B cell (primary cell): Measurements from ENCODE around the gene WDR19. TPM values are rescaled to one million over a fixed set of nuclear protein-coding genes. Genes with fewer than 3 reads are reported as not detected.

Source experiments
- ATAC-seq: fragments of 200-7000 bp; cut with Tn5 transposase; one replicate; pipeline ENCODE4 v1.10.0; 2021; ENCODE audit warnings: low read depth, mild to moderate bottlenecking, moderate number of reproducible peaks, moderate library complexity
- CTCF ChIA-PET: fragments of 350-600 bp; sonication (Branson Sonifier 250); formaldehyde crosslinking; loops from one replicate; lab custom pipeline; 2021; ENCODE audit warnings: antibody characterized with exemption, inconsistent platforms; lab: Charles Lee
- POLR2A ChIA-PET: fragments of 350-600 bp; sonication (Branson Sonifier 250); formaldehyde crosslinking; loops from one replicate; lab custom pipeline; 2021; ENCODE audit warnings: antibody characterized with exemption; lab: Charles Lee
- DNase-seq: peaks from one replicate; pipeline ENCODE4 v3.0.0; 2013
- H2AFZ ChIP-seq: 2 replicates; pipeline ENCODE4 v1.6.1; 2012; ENCODE audit warnings: mild to moderate bottlenecking, low read depth, low read length; ENCODE audit not compliant: insufficient read depth, poor library complexity, severe bottlenecking
- H3K27ac ChIP-seq, 2 donors: 1 replicate in 1 of 2; 2 replicates in 1 of 2; pipeline ENCODE4 v1.5.1; 2012 to 2013; ENCODE audit warnings: low read length in 2 of 2, mild to moderate bottlenecking in 2 of 2, moderate library complexity in 1 of 2
- H3K27me3 ChIP-seq, 4 experiments: fragments of 200-600 bp in 1 of 4; sonication (generic) in 1 of 4; replicated peaks in 1 of 4; 1 replicate in 2 of 4; 2 replicates in 2 of 4; pipeline versions ENCODE4 v1.6.1 to v1.7.0; 2013 to 2016; ENCODE audit warnings: low read length in 3 of 4, mild to moderate bottlenecking in 2 of 4, mixed read lengths in 1 of 4, moderate library complexity in 1 of 4; ENCODE audit not compliant: insufficient read depth in 4 of 4, control insufficient read depth in 3 of 4; ENCODE audit errors: control extremely low read depth in 1 of 4
- H3K36me3 ChIP-seq, 2 experiments: replicated peaks in 1 of 2; 1 replicate in 1 of 2; 2 replicates in 1 of 2; pipeline versions ENCODE4 v1.6.1 to v1.7.1; 2013; ENCODE audit warnings: low read length in 1 of 2; ENCODE audit not compliant: insufficient read depth in 2 of 2, control insufficient read depth in 1 of 2; ENCODE audit errors: control extremely low read depth in 1 of 2, extremely low read depth in 1 of 2
- H3K4me1 ChIP-seq, 2 donors: fragments of 200-600 bp in 1 of 2; sonication (generic) in 1 of 2; 1 replicate in 1 of 2; 2 replicates in 1 of 2; pipeline versions ENCODE4 v1.5.1 to v1.6.1; 2013 to 2017; ENCODE audit warnings: low read length in 2 of 2; ENCODE audit not compliant: control insufficient read depth in 2 of 2, insufficient read depth in 2 of 2
- H3K4me2 ChIP-seq: replicated peaks from 2 replicates; pipeline ENCODE3; 2012; ENCODE audit warnings: mild to moderate bottlenecking, low read depth, low read length; ENCODE audit not compliant: poor library complexity, severe bottlenecking
- H3K4me3 ChIP-seq, 5 experiments: fragments of 200-600 bp in 1 of 5; sonication (generic) in 1 of 5; 1 replicate in 3 of 5; 2 replicates in 2 of 5; pipeline versions ENCODE4 v1.5.1 to v1.7.0; 2011 to 2016; ENCODE audit warnings: low read length in 4 of 5, mild to moderate bottlenecking in 4 of 5, low read depth in 2 of 5, control low read depth in 1 of 5, moderate library complexity in 1 of 5; ENCODE audit not compliant: insufficient read depth in 1 of 5; ENCODE audit errors: control extremely low read depth in 1 of 5, extremely low read depth in 1 of 5
- H3K79me2 ChIP-seq: fragments of 200-600 bp; sonication (generic); one replicate; pipeline ENCODE4 v1.6.0; 2016; ENCODE audit warnings: low read length; ENCODE audit not compliant: control insufficient read depth, insufficient read depth
- H3K9ac ChIP-seq: fragments of 200-600 bp; sonication (generic); 2 replicates; pipeline ENCODE4 v1.6.1; 2017; ENCODE audit warnings: mild to moderate bottlenecking, low read length, moderate library complexity
- H3K9me3 ChIP-seq, 3 donors: one replicate each; pipeline versions ENCODE4 v1.6.1 to v1.7.1; 2013; ENCODE audit warnings: low read length in 2 of 3; ENCODE audit not compliant: control insufficient read depth in 2 of 3, insufficient read depth in 1 of 3; ENCODE audit errors: control extremely low read depth in 1 of 3
- H4K20me1 ChIP-seq: 2 replicates; pipeline ENCODE4 v1.6.0; 2012; ENCODE audit warnings: mild to moderate bottlenecking, low read length; ENCODE audit not compliant: insufficient read depth, control insufficient read depth, poor library complexity, severe bottlenecking
- H3K27ac Mint-ChIP-seq: one replicate; pipeline ENCODE4 v1.8.0; 2021; ENCODE audit warnings: mixed read lengths
- H3K27me3 Mint-ChIP-seq: one replicate; pipeline ENCODE4 v1.8.0; 2021; ENCODE audit warnings: mixed read lengths
- H3K4me1 Mint-ChIP-seq: one replicate; pipeline ENCODE4 v1.8.0; 2021; ENCODE audit warnings: mixed read lengths
- H3K4me3 Mint-ChIP-seq: one replicate; pipeline ENCODE4 v1.8.0; 2021; ENCODE audit warnings: mixed read lengths
- H3K9me3 Mint-ChIP-seq: one replicate; pipeline ENCODE4 v1.8.0; 2022; ENCODE audit warnings: mixed read lengths; ENCODE audit not compliant: insufficient read depth
- EZH2 ChIP-seq: IDR thresholded peaks from 2 replicates; pipeline ENCODE4 v1.6.1; 2012; ENCODE audit warnings: borderline replicate concordance, low read depth, mild to moderate bottlenecking, moderate library complexity, low read length; ENCODE audit not compliant: insufficient read depth, poor library complexity, severe bottlenecking
- WGBS: methylation state at CpG from one replicate; pipeline ENCODE4 v1.1.5; 2013; ENCODE audit warnings: missing lambda C conversion rate; ENCODE audit not compliant: insufficient coverage; 5-methylcytosine and 5-hydroxymethylcytosine counted together
- intact Hi-C: fragments of 100-400 bp; cut with micrococcal nuclease; formaldehyde crosslinking; loops from one replicate; pipeline ENCODE4 v1.10.0; 2022
- polyA plus RNA-seq: library from polyadenylated mRNA; depleted of rRNA; stranded (reverse); fragments of >200 nt; gene quantifications from 2 replicates; pipeline ENCODE4 v1.2.3, GENCODE V29; 2012
- total RNA-seq, 2 donors: library from RNA; stranded (reverse); fragments of 120-200 nt in 1 of 2; gene quantifications; 1 replicate in 1 of 2; 2 replicates in 1 of 2; pipeline versions ENCODE4 v1.2.3 to v1.2.4, GENCODE V29; 2013 to 2022
- TF ChIP-seq, protein P1 (sequence below): fragments of 200-600 bp; IDR thresholded peaks from one replicate; pipeline ENCODE4 v1.8.0; 2022; ENCODE audit warnings: antibody characterized with exemption, mild to moderate bottlenecking

WDR19 gene
- total and polyA plus RNA-seq, 2 donors (not counting 1 experiment from before 2014, with no cell fraction given), result 35.1 to 79.8 TPM

DNA sequence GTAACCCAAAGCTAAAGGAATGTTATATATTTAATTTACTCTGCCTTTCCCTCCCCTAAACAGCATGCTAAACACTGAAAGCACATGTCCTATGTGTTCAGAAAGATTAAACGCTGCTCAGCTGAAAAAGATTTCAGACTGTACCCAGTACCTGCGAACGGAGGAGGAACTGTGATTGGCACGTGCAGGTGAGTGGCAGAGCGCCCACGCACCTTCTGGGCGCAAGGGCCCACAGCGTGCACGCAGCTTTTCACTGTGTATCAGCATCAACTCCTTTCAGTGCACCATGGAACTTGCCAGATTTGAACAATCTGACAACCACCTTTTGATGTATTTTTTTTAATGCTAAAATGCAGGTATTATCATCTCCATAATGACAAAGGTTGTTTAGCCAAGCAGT lies 96.1 kb downstream of the WDR19 start:
- Histone ChIP-seq H3K4me1 (no peaks in the 10 kb centered on the region), H4K20me1 (no peaks in the 10 kb centered on the region), H3K4me3 (no peak overlapping the region), H3K4me2 (no peak overlapping the region), H3K27me3 (no peaks in the 10 kb centered on the region), H3K36me3 (peaks cover 0 to 16% of the 10 kb centered on the region in 2 experiments), H3K27ac (no peak overlapping the region), H2AFZ (no peak overlapping the region), H3K9me3 (no peaks in the 10 kb centered on the region), H3K79me2 (no peaks in the 10 kb centered on the region), H3K9ac (no peak overlapping the region)
- Mint-ChIP-seq H3K4me1 (no peaks in the 10 kb centered on the region), H3K9me3 (no peaks in the 10 kb centered on the region), H3K27ac (no peak overlapping the region), H3K27me3 (no peaks in the 10 kb centered on the region), H3K4me3 (no peak overlapping the region)
- intact Hi-C loops, result no loop called here
- TF ChIP-seq, protein P1, sequence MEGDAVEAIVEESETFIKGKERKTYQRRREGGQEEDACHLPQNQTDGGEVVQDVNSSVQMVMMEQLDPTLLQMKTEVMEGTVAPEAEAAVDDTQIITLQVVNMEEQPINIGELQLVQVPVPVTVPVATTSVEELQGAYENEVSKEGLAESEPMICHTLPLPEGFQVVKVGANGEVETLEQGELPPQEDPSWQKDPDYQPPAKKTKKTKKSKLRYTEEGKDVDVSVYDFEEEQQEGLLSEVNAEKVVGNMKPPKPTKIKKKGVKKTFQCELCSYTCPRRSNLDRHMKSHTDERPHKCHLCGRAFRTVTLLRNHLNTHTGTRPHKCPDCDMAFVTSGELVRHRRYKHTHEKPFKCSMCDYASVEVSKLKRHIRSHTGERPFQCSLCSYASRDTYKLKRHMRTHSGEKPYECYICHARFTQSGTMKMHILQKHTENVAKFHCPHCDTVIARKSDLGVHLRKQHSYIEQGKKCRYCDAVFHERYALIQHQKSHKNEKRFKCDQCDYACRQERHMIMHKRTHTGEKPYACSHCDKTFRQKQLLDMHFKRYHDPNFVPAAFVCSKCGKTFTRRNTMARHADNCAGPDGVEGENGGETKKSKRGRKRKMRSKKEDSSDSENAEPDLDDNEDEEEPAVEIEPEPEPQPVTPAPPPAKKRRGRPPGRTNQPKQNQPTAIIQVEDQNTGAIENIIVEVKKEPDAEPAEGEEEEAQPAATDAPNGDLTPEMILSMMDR, result no peak
- TF ChIP-seq EZH2, result no peak
- 95% methylated on average over 9 of the region's 9 CpGs for WGBS
- ChIA-PET POLR2A (no interaction called here), CTCF (interaction anchor here (0.8 kb wide), 1 partner anchor 750 kb away, joined by 3 read pairs; no protein-coding TSS in a partner anchor)
- ATAC-seq (no peak), DNase-seq (no peak)

DNA sequence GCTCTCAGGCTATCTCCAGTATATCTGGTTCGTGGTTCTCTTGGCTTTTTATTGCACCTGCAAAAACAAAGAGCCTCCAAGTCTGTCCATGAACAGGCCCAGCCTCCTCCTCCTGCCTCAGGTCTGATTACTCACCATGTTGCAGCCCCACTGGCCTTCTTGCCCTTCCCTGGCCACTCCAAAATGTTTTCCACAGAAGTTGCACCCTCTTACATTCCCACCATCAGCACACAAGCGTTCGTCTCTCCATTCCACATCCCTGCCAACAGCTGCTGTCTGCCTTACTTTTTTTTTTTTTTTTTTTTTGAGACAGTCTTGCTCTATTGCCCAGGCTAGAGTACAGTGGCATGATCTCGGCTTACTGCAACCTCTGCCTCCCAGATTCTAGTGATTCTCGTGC lies 97.1 kb downstream of the WDR19 start:
- H3K36me3 ChIP-seq, result peaks cover 0 to 9% of the 10 kb centered on the region in 2 experiments

More for the DNA sequence above, 97.1 kb downstream of the WDR19 start:
- Histone ChIP-seq H3K9me3 (no peaks in the 10 kb centered on the region), H4K20me1 (no peaks in the 10 kb centered on the region), H3K4me2 (no peak overlapping the region), H3K9ac (no peak overlapping the region), H3K27me3 (no peaks in the 10 kb centered on the region), H3K4me1 (no peaks in the 10 kb centered on the region), H3K4me3 (no peak overlapping the region), H3K27ac (no peak overlapping the region), H3K79me2 (no peaks in the 10 kb centered on the region), H2AFZ (no peak overlapping the region)
- H3K4me1 Mint-ChIP-seq, result no peaks in the 10 kb centered on the region
- 100% methylated on average over 5 of the region's 5 CpGs for WGBS
- H3K27ac Mint-ChIP-seq, result no peak overlapping the region
- intact Hi-C loops, result no loop called here
- POLR2A ChIA-PET, result no interaction called here
- DNase-seq, result no peak
- TF ChIP-seq EZH2, result no peak
- TF ChIP-seq, protein P1, result no peak
- no peaks in the 10 kb centered on the region for H3K9me3 Mint-ChIP-seq
- H3K4me3 Mint-ChIP-seq, result no peak overlapping the region
- ATAC-seq, result no peak
- CTCF ChIA-PET, result interaction anchor here (0.7 kb wide), 1 partner anchor 179 kb away, joined by 3 read pairs; no protein-coding TSS in a partner anchor
- H3K27me3 Mint-ChIP-seq, result no peaks in the 10 kb centered on the region
